IMR-90 (cell line): ENCODE data around the gene UGGT1.

ENCODE experiments used
- BHLHE40 ChIP-seq: fragments of 150-350 bp; IDR thresholded peaks from 2 replicates; pipeline ENCODE4 v1.6.1; 2016; ENCODE audit warnings: mild to moderate bottlenecking, low read depth, low read length
- CEBPB ChIP-seq: IDR thresholded peaks from 2 replicates; pipeline ENCODE4 v1.6.1; 2012; ENCODE audit warnings: low read depth, low read length, improper control_type of control experiment
- CHD1 ChIP-seq: IDR thresholded peaks from 2 replicates; pipeline ENCODE4 v1.6.1; 2012; ENCODE audit warnings: low read depth, low read length, improper control_type of control experiment
- CTCF ChIP-seq: conservative IDR thresholded peaks from 2 replicates; pipeline ENCODE4 v1.5.1; 2012; ENCODE audit warnings: mild to moderate bottlenecking, low read depth, low read length, improper control_type of control experiment
- ELK1 ChIP-seq: fragments of 150-350 bp; IDR thresholded peaks from 2 replicates; pipeline ENCODE4 v1.6.1; 2016; ENCODE audit warnings: low read depth, mild to moderate bottlenecking, low read length, moderate library complexity, borderline replicate concordance
- FOS ChIP-seq: fragments of 150-350 bp; IDR thresholded peaks from 2 replicates; pipeline ENCODE4 v1.6.1; 2016; ENCODE audit warnings: low read depth, low read length
- MAFK ChIP-seq: IDR thresholded peaks from 2 replicates; pipeline ENCODE4 v1.6.1; 2012; ENCODE audit warnings: low read depth, low read length, improper control_type of control experiment
- MAZ ChIP-seq: IDR thresholded peaks from 2 replicates; pipeline ENCODE4 v1.6.1; 2012; ENCODE audit warnings: low read depth, mild to moderate bottlenecking, low read length, improper control_type of control experiment, moderate library complexity, borderline replicate concordance
- MXI1 ChIP-seq: IDR thresholded peaks from 2 replicates; pipeline ENCODE4 v1.6.1; 2012; ENCODE audit warnings: low read depth, mild to moderate bottlenecking, low read length, moderate library complexity, borderline replicate concordance
- NFE2L2 ChIP-seq: fragments of 150-350 bp; IDR thresholded peaks from 2 replicates; pipeline ENCODE4 v1.6.1; 2016; ENCODE audit warnings: low read depth, mild to moderate bottlenecking, low read length
- POLR2A ChIP-seq: IDR thresholded peaks from 2 replicates; pipeline ENCODE4 v1.6.1; 2012; ENCODE audit warnings: mild to moderate bottlenecking, low read depth, low read length
- RAD21 ChIP-seq: IDR thresholded peaks from 2 replicates; pipeline ENCODE4 v1.6.1; 2012; ENCODE audit warnings: low read length, improper control_type of control experiment
- RCOR1 ChIP-seq: IDR thresholded peaks from 2 replicates; pipeline ENCODE4 v1.6.1; 2012; ENCODE audit warnings: mild to moderate bottlenecking, low read length, improper control_type of control experiment; ENCODE audit not compliant: insufficient replicate concordance
- USF2 ChIP-seq: fragments of 150-350 bp; IDR thresholded peaks from 2 replicates; pipeline ENCODE4 v1.6.1; 2017; ENCODE audit warnings: mild to moderate bottlenecking, antibody characterized with exemption, low read length, low read depth

- TF ChIP-seq POLR2A (no peak), CTCF (no peak), NFE2L2 (no peak), ELK1 (no peak), FOS (no peak), CEBPB (no peak), RCOR1 (no peak), MAFK (no peak), USF2 (no peak), MAZ (no peak), BHLHE40 (no peak), RAD21 (no peak), CHD1 (no peak), MXI1 (no peak)
Measured at GRCh38 chr2:128170776-128171175, 79.8 kb downstream of the UGGT1 start.
